ENCODE results near the gene RASAL2. TPM values are rescaled to one million over a fixed set of nuclear protein-coding genes. Genes with fewer than 3 reads are reported as not detected.

The RASAL2 gene
- total and polyA plus RNA-seq, 2 donors (not counting 1 experiment from before 2014, with no cell fraction given) = 0.12 TPM; not detected in 1

DNA sequence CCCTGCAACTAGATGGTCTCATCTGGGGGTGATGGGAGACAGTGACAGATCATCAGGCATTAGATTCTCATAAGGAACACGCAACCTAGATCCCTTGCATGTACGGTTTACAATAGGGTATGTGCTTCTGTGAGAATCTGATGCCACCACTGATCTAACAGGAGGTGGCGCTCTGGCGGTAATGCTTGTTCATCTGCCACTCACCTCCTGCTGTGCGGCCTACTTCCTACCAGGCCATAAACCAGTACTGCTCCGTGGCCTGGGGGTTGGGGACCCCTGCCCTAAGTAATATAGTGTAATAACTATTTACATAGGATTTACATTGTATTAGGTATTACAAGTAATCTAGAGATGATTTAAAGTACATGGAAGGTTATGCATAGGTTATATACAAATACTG, 267.9 kb downstream of the RASAL2 start:
- H3K4me2 ChIP-seq (replicated peaks; ENCODE audit: low read depth, low read length, poor library complexity, severe bottlenecking) = no peak overlapping the region
- no peak overlapping the region for H3K9ac ChIP-seq (ENCODE audit: low read length)
- CTCF ChIA-PET = no interaction called here
- H3K27me3 Mint-ChIP-seq = no peaks in the 10 kb centered on the region
- intact Hi-C loops (cut with micrococcal nuclease) = no loop called here
- H3K4me3 ChIP-seq (ENCODE audit: control extremely low read depth in 1 of 5, extremely low read depth in 1 of 5, insufficient read depth in 1 of 5, low read depth in 2 of 5, low read length in 4 of 5) = no peak overlapping the region
- TF ChIP-seq, protein P1, sequence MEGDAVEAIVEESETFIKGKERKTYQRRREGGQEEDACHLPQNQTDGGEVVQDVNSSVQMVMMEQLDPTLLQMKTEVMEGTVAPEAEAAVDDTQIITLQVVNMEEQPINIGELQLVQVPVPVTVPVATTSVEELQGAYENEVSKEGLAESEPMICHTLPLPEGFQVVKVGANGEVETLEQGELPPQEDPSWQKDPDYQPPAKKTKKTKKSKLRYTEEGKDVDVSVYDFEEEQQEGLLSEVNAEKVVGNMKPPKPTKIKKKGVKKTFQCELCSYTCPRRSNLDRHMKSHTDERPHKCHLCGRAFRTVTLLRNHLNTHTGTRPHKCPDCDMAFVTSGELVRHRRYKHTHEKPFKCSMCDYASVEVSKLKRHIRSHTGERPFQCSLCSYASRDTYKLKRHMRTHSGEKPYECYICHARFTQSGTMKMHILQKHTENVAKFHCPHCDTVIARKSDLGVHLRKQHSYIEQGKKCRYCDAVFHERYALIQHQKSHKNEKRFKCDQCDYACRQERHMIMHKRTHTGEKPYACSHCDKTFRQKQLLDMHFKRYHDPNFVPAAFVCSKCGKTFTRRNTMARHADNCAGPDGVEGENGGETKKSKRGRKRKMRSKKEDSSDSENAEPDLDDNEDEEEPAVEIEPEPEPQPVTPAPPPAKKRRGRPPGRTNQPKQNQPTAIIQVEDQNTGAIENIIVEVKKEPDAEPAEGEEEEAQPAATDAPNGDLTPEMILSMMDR (IDR thresholded peaks at IDR 0.05) = no peak
- no peak for TF ChIP-seq EZH2 (IDR thresholded peaks at IDR 0.05; ENCODE audit: borderline replicate concordance, insufficient read depth, low read depth, low read length, poor library complexity, severe bottlenecking)
- H3K27me3 ChIP-seq (replicated peaks in 1 of 4; ENCODE audit: control extremely low read depth in 1 of 4, control insufficient read depth in 3 of 4, insufficient read depth in 4 of 4, low read length in 3 of 4) = no peaks in the 10 kb centered on the region
- H3K9me3 Mint-ChIP-seq (ENCODE audit: insufficient read depth) = no peaks in the 10 kb centered on the region
- no peak overlapping the region for H2AFZ ChIP-seq (ENCODE audit: insufficient read depth, low read depth, low read length, poor library complexity, severe bottlenecking)
- H3K4me1 ChIP-seq (ENCODE audit: control insufficient read depth in 2 of 2, insufficient read depth in 2 of 2, low read length in 2 of 2) = no peaks in the 10 kb centered on the region
- DNase-seq (no peak), ATAC-seq (ENCODE audit: low read depth) (no peak)
- H3K4me3 Mint-ChIP-seq = no peak overlapping the region
- no peaks in the 10 kb centered on the region for H3K36me3 ChIP-seq (replicated peaks in 1 of 2; ENCODE audit: control extremely low read depth in 1 of 2, control insufficient read depth in 1 of 2, extremely low read depth in 1 of 2, insufficient read depth in 2 of 2, low read length in 1 of 2)
- H3K9me3 ChIP-seq (ENCODE audit: control extremely low read depth in 1 of 3, control insufficient read depth in 2 of 3, insufficient read depth in 1 of 3, low read length in 2 of 3) = no peaks in the 10 kb centered on the region
- H3K79me2 ChIP-seq (ENCODE audit: control insufficient read depth, insufficient read depth, low read length) = no peaks in the 10 kb centered on the region
- H3K27ac Mint-ChIP-seq = no peak overlapping the region
- no peaks in the 10 kb centered on the region for H3K4me1 Mint-ChIP-seq
- no CpG with 5 or more reads among the region's 6 CpGs for WGBS (ENCODE audit: insufficient coverage)
- no peak overlapping the region for H3K27ac ChIP-seq (ENCODE audit: low read length in 2 of 2)
- no peaks in the 10 kb centered on the region for H4K20me1 ChIP-seq (ENCODE audit: control insufficient read depth, insufficient read depth, low read length, poor library complexity, severe bottlenecking)
- POLR2A ChIA-PET = no interaction called here

DNA sequence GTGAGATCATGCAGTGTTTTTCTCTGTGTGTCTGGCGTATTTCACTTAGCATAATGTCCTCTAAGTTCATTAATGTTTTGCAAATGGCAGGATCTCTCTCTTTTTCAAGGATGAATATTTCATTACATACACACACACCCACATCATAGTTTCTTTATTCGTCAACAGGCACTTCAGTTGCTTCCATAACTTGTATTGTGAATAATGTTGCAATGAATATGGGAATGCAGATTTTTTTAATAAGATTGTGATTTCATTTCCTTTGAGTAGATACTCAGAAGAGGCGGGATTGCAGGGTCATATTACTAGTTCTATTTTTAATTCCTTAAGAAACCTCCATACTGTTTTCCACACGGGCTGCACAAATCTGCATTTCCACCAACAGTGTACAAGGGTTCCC, 268.8 kb downstream of the RASAL2 start:
- no peak overlapping the region for H3K4me2 ChIP-seq (replicated peaks; ENCODE audit: low read depth, low read length, poor library complexity, severe bottlenecking)
- TF ChIP-seq, protein P1 (IDR thresholded peaks at IDR 0.05) = no peak
- TF ChIP-seq EZH2 (IDR thresholded peaks at IDR 0.05; ENCODE audit: borderline replicate concordance, insufficient read depth, low read depth, low read length, poor library complexity, severe bottlenecking) = no peak
- Mint-ChIP-seq H3K9me3 (ENCODE audit: insufficient read depth) (no peaks in the 10 kb centered on the region), H3K4me3 (no peak overlapping the region), H3K27ac (no peak overlapping the region), H3K4me1 (no peaks in the 10 kb centered on the region), H3K27me3 (no peaks in the 10 kb centered on the region)
- WGBS (ENCODE audit: insufficient coverage) = no CpG with 5 or more reads among the region's 4 CpGs
- DNase-seq = no peak
- H3K4me1 ChIP-seq (ENCODE audit: control insufficient read depth in 2 of 2, insufficient read depth in 2 of 2, low read length in 2 of 2) = no peaks in the 10 kb centered on the region
- ATAC-seq (ENCODE audit: low read depth) = no peak
- intact Hi-C loops (cut with micrococcal nuclease) = no loop called here
- ChIA-PET CTCF (no interaction called here), POLR2A (no interaction called here)
- H3K27me3 ChIP-seq (replicated peaks in 1 of 4; ENCODE audit: control extremely low read depth in 1 of 4, control insufficient read depth in 3 of 4, insufficient read depth in 4 of 4, low read length in 3 of 4) = no peaks in the 10 kb centered on the region
- H3K4me3 ChIP-seq (ENCODE audit: control extremely low read depth in 1 of 5, extremely low read depth in 1 of 5, insufficient read depth in 1 of 5, low read depth in 2 of 5, low read length in 4 of 5) = no peak overlapping the region
- no peak overlapping the region for H3K27ac ChIP-seq (ENCODE audit: low read length in 2 of 2)
- no peak overlapping the region for H3K9ac ChIP-seq (ENCODE audit: low read length)
- no peaks in the 10 kb centered on the region for H3K79me2 ChIP-seq (ENCODE audit: control insufficient read depth, insufficient read depth, low read length)
- H3K9me3 ChIP-seq (ENCODE audit: control extremely low read depth in 1 of 3, control insufficient read depth in 2 of 3, insufficient read depth in 1 of 3, low read length in 2 of 3) = no peaks in the 10 kb centered on the region
- no peak overlapping the region for H2AFZ ChIP-seq (ENCODE audit: insufficient read depth, low read depth, low read length, poor library complexity, severe bottlenecking)
- H3K36me3 ChIP-seq (replicated peaks in 1 of 2; ENCODE audit: control extremely low read depth in 1 of 2, control insufficient read depth in 1 of 2, extremely low read depth in 1 of 2, insufficient read depth in 2 of 2, low read length in 1 of 2) = no peaks in the 10 kb centered on the region
- no peaks in the 10 kb centered on the region for H4K20me1 ChIP-seq (ENCODE audit: control insufficient read depth, insufficient read depth, low read length, poor library complexity, severe bottlenecking)
